HG02840 (cell line): ENCODE measurements around the gene PRDM15.

Experiments
- ATAC-seq: cut with Tn5 transposase; IDR thresholded peaks from one replicate; pipeline ENCODE4 v1.9.1; 2021; ENCODE audit warnings: mild to moderate bottlenecking, moderate library complexity, moderate number of reproducible peaks; ENCODE audit not compliant: unreplicated experiment, low FRiP score

The PRDM15 gene

DNA sequence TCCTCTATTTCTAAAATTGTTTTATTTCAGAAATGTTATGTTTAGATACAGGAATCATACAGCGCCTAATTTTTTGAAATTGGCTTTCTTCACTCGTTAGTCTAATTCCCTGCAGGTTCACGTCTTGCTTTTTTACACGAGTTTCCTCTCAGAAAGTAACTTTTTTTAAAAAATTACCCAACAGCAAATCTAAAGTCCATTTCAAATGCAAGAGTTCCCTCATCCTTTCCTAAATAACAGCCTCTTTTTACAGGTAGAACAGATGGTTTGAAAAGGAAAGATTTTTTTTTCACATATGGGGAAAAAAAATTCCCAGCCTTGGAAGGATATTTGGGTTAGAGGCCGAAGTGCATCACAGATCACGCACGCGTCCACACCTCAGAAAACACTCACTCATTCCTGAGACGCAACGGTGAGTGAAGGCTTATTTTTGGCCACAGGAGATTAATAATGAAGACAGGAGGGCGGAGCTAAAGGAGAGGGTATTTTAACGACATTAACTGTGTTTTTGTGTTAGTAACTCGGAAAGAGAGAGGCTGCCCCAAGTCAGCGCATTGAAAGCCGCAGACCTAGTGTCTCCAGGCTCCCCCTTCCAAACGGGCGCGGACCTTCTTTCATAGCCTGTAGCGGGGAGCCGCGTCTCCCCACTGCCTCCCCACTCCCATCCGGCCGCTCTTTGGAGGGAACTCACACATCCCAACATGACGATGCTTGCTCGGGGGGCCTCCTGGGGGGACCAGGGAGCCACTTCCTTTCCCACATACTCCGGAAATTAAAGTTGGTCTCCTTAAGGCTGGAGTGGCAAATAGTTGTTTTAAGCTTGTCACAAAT, 111.3 kb downstream of the PRDM15 start:
- ATAC-seq = no peak

DNA sequence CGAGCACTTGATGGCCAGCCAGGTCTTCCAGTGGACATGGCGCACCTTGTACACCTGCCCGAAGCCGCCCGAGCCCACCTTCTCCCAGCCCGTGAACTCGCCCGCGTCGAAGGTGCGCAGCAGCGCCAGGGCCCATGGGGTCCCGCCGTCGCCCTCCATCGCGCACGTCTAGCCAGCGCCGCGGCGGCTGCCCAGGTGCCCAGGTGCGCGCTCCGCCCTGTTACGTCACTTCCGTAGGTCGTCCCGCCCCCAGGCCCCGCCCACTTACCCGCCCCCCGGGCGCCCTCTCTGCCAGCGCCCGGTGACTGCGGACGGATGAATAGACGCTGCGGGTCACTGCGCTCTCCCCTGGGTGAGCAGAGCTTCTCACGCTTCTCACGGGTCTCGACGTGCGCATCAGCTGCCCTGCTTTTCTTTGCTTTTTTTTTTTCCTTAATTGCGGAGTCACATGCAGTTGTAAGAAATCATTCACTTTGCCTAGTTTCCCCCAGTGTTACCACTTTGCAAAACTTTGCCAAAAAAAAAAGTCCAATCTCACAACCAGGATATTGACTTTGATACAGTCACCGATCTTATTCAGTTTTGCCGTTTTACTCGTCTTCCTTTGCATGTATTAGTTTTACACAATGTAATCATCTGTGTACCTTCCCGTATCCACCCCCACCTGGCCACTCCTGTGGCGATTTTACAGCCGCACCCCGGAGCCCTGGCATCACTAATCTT, 112.1 kb downstream of the PRDM15 start, which contains the start of gene RIPK4:
TSS of gene RIPK4 (minus strand) at position 170 of the 723 bp plus-strand sequence. CDS start at position 159, 11 bp downstream.
- ATAC-seq = no peak

DNA sequence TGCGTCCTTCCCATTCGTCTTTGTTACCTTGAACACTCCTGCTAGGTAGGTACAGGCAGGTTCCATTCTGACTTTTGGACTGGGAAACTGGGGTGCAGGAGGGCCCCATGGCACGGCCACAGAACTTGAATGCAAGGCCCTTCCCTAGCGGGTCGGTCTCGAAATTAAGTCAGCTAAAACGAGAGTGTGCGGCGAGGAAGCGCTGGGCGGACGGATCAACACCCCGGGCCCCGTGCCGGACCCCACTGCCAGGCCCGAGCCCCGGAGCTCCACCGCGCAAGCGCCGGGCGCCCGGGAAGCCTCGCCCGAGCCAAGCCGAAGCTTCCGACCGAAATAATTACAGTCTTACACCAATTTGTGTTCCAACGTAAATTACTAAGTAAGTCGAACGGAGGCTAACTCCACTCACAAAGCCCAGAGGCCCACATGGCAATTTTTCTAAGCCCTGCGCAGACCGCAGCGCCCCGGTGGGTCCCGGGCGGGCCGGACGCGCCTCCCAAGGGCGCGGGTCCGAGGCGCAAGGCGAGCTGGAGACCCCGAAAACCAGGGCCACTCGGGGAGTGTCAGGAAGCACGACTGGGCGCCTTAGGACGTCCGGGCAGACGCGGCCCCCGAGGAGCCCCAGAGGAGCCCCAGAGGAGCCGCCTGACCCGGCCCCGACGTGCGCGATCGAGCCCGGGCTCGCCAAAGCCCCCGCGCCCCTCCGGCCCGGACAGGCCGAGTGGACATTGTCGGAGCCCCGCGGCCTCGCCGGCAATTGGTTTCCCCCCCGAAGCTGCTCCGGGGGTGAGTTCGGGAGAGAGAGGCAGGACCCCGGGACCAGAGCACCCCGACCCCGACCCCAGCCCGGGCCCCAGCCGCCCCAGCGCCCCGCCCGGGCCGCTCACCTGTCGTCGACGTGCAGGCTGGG, 112.9 kb downstream of the PRDM15 start:
- ATAC-seq = no peak

DNA sequence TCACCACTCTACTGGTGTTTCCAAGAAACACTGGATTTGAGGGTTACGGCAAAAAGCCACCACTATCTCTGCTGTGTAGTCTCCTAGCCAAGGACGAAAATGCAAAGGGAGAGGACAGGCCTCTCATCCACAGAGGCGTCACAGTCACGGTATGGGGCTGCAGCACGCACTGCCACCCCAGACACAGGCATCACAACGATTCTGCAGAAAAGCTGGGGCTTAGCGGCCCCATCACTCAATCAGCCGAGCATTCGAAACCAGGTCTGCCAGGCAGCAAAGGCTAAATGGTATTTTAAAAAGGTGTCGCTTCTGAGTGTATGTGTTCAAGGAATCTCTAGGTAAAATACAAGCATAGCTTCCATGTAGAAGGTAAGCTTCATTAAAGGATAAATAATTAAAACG, 113.7 kb downstream of the PRDM15 start:
- ATAC-seq = no peak

DNA sequence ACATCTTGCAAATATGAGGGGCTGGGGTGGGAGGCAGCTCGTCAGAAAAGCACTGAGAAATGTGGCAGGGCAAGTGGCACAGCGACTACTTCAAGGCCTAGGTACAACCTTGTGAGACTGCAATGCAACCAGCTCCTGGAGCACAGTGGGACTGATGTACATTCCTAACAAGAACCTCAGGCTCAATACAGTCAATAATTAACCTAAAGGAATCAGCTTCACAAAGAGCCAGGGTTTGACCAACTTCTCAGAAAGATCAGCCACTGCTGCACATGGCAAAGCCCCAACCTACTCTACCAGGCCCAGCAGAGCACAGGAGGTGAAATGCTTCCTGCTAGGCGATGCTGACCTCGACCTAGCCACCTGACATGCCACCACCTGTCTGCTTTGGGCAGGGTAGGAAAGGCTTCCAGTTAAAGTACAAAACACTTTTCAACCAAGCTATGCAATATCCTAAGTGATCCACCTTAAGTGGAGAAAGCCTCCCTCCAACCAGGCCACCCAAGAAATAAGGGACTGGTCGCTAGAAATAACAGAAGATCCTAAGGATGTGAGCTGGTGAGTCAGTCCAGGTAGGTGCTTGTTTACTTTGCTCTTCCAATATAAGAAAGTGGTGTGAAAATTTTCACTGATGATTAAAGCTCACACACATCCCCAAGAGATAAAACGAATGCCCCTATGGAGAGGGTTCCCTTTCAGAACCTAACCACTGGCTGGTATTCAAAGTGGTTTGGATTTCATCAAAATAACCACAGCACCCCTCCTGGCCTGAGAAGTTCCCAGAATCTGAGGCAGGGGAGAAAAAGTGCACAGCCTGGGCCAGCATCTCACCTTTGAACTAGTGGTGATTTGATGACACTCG, 114.4 kb downstream of the PRDM15 start:
- ATAC-seq = no peak

DNA sequence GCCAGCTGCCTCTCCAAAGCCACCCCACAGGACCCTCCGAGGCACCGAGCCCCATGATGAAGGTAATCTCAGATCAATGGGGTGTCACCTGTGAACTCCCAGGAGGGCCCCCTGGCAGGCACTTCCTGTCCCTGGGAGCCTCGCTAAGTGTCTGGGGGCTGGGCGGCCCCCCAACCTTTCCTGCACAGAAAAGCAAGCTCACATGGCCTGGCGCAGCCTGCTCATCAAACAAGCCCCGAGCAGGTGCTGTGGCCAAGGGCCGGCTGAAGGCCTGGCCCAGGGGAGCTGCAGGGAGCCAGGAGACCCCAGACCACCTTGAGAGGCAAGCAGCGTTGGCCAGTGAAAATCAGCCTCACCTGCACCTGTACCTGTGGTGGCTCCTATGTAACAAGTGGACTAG, 115.1 kb downstream of the PRDM15 start:
- no peak for ATAC-seq

DNA sequence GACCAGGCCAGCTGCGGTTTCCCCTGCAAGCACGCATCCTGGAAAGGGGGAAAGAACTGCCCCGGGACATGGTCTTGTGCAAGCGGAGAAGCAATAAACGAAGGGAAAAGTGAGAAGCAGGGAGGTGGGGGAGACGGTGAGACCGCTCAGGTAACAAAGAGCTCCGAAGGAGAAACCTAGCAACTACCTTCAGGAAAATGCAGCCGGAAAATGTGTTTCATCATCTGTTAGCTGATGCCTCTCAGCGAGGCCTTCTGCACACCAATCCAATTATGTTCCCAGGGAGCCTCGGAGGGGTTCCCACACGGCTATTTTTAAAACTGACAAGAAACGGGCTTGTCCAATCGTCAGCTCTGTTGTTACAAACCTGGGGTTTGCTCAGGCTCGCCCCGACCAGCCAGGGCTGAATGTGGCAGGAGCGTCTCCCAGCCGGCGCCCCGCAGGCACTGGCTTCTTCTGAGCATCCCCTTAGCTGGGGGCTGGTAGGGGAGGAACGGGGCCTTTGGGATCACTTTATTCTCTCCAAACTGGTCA, 115.7 kb downstream of the PRDM15 start:
- ATAC-seq = no peak

DNA sequence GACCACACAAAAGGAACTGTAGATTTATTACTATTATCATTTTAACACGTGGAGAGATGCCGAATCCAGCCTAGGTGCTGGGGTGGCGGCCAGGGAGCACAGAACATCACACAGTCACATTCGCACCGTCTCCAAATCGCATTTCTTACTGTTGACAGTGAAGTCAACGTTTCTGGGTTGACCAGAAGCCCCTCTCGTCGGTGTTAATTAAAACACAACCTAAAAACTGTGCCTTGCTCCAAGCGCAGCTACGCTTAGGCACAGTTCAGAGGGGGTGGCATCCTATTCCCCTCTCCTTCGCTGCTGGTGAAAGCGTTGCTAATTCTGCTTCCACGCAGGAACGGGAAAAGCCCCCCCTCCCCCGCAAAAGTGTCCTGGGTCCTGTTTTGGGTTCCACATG, 116.4 kb downstream of the PRDM15 start:
- ATAC-seq = no peak

DNA sequence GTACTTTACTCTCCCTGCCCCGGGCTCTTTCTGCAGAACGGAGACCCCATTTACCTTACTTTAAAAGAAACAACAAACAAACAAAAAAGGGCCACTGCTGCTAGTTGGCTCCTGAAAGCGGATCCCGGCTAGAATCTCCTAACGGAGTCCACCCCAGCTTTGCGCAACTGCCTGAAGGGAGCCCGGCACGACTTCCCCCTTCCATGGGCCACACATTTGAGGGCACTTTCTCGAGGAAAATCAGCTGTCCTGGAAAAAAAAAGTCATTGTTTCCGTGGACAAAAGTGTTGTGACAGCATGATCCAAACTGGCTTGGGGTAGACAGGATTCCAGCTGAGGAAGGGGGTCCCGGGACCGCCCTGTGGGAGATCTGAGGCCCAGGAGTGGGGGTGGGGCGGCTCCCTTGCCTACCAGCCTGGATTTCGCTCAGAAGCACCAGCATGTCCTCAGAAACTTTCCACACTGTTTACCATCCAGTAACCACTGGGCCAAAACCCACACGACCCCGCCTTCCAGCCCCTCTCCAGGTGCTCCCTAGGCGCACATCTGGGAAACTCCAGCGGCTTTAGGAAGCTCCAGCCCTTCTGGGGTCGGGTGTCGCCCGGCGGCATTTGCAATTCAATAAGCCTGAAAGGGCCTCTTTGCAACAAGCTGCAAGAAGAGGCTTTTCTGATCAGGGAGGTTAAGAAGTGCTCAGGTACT, 117.1 kb downstream of the PRDM15 start:
- no peak for ATAC-seq

DNA sequence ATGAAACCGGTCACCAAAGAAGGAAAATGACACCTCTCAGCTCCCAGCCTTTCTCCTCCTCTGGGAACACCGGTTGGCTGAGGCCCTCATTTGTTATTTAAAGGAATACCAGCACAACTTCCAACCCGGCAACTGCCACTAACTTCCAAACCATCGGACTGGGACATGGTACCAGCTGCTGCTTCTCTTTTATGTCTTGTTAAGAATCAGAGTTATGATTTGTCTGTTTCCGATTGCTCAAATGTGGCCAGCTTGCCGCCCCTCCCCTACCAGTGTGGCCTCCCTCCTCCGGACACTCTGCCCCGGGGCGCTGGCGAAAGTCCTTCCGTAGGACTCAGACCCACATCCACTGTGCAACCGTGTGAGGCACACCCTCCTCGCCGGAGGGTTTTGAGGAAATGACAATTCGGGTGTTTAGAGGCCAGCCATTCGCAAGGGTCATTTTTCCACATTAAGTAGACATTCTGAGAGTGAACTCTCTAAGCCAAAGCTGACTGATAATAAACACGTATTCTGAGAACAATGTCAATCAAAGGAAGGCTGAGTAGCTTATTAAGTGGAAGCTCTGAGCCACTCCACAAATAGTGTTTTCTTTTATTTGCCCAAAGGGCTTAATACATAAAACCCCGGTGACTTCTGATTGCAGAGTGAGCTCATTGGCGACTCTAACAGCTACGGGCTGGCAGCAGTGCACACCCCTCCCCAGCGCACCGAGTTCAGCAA, 117.8 kb downstream of the PRDM15 start:
- ATAC-seq = no peak

DNA sequence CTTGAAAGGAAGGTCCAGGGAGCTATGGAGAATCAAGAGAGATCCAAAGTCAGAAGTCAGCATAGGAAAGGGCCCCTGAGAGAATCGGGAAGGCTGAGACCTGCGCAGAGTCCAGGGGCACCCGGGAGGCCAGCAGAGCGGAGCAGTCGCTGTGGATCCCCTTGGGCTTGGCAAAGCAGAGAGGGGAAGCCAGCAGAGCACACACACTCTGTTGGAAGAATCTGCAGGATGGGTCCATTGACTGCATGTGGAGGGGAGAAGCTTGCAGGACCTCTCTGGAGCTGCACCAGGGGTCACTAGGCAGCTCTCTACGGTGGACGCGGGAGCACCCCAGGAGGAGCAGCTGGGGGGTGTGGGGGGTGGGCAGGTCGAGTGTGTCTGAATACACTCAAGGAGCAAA, 118.7 kb downstream of the PRDM15 start:
- no peak for ATAC-seq

DNA sequence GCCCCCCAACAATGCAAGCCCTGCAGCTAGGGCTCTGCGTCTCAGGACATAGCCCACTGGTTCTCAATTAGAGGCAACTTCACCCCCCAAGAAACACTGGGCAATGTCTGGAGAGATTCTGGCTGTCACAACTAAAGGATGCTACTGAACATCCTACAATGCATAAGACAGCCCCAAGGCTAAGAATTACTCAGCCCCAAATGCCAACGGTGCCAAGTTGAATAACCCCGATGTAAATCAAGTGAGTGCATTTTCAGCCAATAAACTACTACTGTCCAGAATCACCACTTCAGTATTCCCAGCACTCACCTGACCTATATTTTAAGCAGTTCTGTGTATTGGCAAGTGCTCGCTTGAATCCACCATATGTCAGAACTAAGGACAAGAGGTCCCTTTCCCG, 119.2 kb downstream of the PRDM15 start:
- ATAC-seq = no peak

DNA sequence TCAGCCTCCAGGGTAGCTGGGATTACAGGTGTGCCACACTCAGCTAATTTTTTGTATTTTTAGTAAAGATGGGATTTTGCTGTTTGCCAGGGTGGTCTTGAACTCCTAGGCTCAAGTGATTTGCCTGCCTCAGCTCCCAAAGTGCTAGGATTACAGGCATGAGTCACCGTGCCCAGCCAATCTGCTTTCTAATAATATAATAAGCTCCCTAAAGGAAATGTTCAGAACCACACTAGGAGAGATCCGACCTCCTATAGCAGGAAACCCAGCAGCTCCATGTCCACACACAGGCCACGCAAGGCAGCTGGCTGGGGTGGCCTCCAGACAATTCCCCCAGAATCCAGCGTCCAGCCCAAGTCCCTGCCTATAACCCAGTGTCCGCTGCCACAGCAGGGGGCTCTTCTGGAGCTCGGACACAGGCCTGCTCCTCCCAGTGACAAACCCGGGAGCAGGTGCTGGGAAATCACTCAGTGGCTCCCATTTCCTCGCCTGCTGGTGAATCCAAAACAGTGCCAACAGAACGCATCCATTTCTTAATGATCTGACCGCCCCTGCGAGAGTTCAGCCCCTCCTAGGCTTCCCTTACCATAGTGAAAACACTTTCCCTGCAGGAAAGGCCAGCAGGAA, 119.8 kb downstream of the PRDM15 start:
- ATAC-seq = no peak

DNA sequence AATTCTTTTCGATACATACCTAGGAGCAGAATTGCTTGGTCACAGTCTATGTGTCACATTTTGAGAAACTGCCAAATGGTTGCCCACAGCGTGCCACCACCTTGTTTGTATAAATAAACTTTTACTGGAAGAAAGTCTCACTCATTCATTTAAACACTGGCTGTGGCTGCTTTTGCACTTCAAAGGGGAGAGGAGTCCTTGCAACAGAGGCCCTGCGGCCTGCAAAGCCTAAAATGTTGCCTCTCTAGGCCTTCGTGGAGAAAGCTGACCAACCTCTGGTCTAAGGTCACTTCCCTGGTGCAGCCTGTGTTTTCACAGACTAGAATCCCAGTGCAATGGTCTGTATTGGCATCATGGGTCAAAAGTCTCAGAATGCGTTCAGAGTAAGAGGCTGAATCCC, 120.6 kb downstream of the PRDM15 start:
- ATAC-seq = no peak

DNA sequence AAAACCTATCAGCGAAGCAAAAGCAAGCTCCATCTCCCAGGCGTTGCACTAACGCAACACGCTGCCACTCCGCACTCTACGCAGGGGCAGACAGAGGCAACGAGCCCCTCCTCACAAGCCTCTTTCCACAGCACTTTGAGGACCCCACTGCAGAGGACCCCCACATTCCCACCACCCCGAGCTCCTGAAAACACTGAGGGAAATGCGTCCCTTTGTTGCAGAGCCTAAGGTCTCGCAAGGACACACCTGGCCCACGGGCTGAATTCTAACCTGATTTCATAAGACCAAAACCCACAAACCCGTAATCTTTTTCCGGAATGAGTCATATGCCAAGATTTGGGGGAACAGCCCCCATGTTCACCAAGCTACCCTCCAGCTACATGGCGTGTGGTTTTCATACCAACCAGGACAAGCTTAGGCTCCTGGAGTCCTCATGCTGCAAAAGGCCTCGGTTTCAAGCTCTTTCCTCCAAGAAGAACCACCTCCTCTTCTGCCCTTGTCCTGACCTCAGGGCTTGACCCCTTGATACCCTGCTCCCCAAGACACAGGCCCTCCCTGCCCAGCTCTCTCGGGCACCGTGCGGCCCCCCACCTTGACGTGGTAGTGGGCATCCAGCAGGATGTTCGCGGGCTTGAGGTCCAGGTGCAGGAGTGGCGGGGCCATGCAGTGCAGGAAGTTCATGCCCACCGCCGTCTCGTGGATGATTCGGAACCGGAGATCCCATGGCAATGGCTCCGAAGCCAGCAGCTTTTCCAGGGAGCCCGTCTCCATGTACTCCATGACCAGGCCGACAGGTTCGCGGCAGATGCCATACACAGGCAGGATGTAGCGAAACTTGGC, 123.0 kb downstream of the PRDM15 start:
- no peak for ATAC-seq

DNA sequence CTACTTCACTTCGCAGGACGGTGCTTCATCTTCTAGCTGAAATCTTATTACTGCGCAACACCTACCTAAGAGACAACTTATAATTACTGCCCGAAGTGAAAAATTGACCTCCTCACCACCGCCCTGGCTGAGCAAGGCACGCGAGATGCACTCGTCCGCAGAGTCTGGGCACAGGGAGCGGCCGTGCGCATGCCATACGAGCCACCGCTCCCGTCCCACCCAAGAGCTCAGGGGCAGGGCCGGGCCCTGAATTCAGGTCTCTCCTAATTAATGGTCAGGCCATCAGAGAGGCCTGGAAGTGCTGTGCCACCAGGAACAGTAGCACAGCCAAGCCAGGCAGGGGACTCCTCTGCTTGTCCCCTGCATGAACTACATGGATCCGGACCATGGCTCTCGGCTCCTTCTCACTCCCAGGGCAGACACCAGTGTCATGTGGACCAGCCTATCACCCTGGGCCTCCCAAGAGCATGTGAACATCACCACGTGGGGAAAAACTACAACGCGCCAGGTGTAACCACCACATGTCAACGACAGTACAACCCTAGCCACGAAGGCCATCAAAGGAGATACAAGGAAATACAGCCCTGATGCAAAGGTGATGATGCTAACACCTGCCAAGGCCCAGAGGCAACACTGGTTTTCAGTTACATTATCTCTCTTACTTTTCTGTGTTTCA, 123.7 kb downstream of the PRDM15 start:
- ATAC-seq = no peak
